Activated naive CD4-positive, alpha-beta T cell (primary cell): Measurements from ENCODE around the gene MLXIP.
"Not testable (repeated sequence)": the region's sequence is repeated elsewhere in the genome, so short reads cannot be mapped to it uniquely, and the experiment has no call there.

Experiments used
- DNase-seq, 4 experiments: peaks; one replicate each; lab custom pipeline; 2025; lab: John Stamatoyannopoulos, UW

MLXIP gene

DNA sequence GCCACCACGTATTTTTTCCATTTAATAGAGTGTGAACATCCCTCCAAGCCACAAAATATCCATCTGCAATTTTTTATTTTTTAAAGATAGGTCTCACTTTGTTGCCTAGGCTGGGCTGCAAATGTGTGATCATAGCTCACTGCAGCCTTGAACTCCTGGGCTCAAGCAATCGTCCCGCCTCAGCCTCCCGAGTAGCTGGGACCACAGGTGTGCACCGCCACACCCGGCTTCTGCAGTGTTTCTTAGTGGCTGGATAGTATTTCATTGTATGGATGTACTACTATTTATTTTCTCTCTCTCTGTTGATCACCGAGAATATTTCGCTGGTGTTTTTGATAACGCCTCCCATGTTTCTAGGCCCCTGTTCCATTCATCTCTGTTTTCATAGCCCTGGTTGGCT, 17.5 kb downstream of the MLXIP start:
- no peak for DNase-seq

DNA sequence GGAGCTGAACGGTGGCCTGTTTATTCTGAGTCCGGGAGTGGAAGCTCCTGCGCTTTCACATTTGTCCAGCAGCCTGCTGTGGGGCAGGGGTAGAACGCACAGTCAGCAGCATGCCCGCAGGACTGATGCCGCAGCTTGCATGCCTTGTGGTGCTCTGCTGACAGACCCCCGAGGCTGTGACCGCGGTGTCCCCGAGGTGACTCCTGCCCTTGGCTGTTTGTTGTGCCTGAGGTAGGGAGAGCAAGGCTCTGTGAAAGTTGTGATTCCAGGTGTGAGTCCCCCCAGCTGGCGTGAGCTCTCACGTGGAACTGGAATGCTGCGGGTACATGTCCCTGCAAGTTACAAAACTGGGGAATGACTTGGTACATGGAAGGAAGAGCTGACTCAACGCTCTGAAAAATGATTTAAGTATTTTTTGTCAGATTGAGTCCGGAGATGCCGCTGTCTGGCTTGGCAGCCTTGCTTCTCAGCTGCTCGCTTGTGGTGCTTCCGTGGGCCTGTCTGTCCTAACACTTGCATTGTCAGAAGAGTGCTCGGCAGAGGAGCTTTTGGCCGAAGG, 18.1 kb downstream of the MLXIP start:
- no peak for DNase-seq

DNA sequence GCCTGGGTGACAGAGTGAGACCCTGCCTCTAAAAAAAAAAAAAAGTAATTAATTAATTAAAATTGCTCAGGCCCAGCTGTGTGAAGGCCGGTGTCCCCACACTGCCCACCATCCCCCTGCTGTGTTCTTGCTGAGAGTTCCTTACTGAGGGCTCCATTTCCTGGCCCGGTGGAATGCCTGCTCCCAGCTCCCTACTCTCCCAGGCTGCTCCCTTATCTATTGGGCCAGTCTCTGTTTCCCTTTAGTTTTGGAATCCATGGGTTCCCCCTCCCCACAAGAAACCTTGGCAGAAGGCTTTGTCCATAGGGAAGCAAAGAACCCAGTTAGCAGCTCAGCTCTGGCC, 19.0 kb downstream of the MLXIP start:
- no peak for DNase-seq

DNA sequence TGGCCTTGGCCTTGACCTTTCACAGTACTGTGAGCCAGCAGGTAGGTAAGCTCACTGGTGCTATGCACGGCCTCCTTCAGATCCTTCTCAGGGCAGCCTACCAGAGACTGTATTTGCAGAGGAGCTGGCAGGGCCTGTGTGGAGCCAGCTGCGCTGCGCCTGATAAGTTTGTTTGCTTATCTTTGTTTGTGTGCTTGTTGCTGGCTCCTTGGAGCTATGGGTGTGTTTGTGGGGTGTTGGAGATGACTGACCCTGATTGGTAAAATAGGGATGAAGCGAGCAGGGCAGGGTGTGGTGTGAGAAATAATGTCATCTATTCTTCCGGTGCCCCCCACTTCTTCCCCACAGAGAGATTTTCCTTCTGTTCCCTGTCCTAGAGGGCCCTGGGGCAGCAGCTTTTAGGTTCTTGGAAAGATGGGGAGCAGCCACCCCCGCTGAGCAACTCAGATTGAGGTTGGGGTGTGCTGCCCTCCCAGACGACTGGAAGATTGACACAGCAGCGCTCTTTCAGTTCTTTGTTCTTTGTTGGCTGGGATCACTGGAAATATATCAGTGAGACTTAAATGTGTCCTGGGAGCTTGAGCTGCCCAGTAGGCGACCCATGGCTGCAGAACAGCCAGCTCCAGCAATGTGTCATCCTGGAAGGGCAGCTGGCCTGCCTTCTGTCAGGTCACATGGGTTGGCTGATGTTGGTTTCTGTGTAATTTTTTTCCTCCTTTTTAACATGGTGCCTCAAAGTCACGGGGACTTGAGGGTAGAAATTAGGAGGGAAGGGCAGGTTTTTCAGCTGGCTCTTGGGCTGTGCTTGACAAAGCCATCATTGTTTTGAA, 19.6 kb downstream of the MLXIP start:
- no peak for DNase-seq

GRCh38 chr12:122099280-122099749, 20.8 kb downstream of the MLXIP start:
- no peak for DNase-seq

- DNase-seq, result no peak
These were observed 21.3 kb downstream of the MLXIP start for GRCh38 chr12:122099856-122100255.

- DNase-seq, result no peak
These were observed 22.0 kb downstream of the MLXIP start for GRCh38 chr12:122100568-122100967.

DNA sequence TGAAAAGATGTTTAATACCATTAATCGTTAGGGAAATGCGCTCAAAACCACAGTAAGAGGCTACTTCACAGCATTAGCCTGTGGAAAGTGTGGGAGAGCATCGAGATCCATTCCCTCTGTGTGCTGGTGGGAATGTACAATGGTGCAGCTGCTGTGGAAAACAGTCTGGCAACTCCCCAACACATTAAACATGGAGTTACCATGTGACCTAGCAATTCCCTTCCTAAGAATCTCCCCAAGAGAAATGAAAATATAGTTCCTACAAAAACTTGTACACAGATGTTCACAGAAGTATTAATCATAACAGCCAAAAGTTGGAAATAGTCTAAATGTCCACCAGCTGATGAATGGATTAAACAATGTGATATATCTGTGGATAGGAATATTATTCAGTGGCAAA, 23.8 kb downstream of the MLXIP start:
- DNase-seq, result no peak

DNA sequence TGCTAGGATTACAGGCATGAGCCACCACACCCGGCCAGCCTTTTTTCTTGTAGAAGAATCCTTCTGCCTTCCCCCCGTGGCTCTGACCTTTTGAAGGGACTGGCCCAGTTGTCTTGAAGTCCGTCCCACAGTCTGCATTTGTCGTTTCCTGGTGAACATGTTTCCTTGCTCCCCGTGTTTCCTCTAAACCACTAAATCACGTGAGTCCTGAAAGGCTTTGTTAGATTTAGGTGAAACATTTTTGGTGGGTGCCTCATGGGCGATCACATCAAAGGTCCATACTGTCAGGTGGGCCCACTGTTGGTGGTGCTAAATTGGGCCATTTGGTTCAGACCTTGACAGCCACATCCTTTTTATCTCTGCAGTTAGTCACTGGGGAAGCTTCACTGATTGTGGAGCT, 26.3 kb downstream of the MLXIP start:
- DNase-seq, result no peak

DNA sequence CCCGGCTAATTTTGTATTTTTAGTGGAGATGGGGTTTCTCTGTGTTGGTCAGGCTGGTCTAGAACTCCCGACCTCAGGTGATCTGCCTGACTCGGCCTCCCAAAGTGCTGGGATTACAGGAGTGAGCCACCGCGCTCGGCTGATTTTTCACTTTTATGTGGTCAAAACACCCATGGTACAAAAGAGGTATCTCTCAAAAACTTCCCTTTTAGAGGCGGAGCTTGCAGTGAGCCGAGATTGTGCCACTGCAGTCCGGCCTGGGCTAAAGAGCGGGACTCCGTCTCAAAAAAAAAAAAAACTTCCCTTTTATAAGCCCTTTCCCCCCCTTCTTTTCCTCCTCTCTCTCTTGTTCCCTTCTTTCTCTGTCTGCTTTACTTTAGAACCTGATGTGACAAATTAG, 26.9 kb downstream of the MLXIP start:
- DNase-seq, result not testable (repeated sequence)

- no peak for DNase-seq
These were observed 28.3 kb downstream of the MLXIP start for GRCh38 chr12:122106843-122107242.

GRCh38 chr12:122107261-122107660, 28.7 kb downstream of the MLXIP start:
- no peak for DNase-seq

GRCh38 chr12:122111089-122111641, 32.6 kb downstream of the MLXIP start:
- DNase-seq, result no peak

- no peak for DNase-seq
These were observed 38.4 kb downstream of the MLXIP start for GRCh38 chr12:122116707-122117535.

GRCh38 chr12:122117979-122118378, 39.4 kb downstream of the MLXIP start:
- no peak for DNase-seq

GRCh38 chr12:122121341-122121740, 42.8 kb downstream of the MLXIP start:
- DNase-seq, result not testable (repeated sequence)

- no peak for DNase-seq
These were observed 43.2 kb downstream of the MLXIP start for GRCh38 chr12:122121745-122122144.

DNA sequence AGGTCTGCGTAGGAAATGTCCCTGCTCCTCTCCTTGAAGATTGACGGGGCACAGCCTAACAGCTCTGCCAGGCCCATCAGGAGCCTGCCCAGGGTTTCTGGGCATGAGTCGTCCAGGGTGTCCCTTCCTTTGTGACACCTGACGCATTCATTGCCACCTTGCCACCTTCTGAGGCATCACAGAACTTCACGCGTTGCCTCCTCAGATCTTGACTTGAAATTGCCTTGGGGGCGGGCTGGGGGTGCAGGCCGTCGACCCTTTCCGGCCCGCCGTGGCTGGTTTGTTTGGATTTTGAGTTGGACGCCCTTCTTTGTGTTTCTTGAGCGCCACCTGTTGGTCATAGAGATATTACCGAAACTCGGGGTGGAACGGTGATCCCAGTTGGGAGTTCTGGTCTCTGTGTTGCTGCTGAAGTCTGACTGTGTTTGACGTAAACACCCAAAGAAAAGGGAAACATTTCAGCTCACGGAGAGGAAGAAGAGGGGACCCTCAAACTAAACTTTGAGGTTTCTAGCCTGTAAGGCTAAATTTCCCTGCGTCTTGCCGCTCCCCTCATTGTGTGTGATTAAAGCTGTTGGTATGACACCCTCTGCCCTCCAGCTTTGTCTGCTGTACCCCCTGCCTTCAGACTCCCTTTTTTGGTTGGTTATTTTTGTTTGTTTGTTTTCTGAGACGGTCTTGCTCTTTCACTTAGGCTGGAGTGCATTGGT, 44.6 kb downstream of the MLXIP start:
- DNase-seq, result peak; percentile 22 to 60 (median 46)

DNA sequence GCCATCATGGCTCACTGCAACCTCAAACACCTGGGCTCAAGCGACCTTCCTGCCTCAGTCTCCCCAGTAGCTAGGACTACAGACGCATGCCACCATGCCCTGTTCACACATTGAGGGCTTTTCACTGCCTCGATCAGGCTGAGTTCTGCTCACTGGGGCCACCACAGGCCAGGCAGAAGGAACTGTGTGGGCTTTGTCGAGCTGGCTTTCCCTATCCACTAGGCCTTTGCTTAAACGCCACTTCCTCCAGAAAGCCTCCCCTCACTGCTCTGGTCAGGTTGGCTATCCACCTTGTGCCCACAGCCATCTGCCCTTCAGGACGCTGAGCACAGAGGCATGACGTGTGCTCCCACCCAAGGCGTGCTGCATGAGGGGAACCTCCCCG, 45.2 kb downstream of the MLXIP start:
- no peak for DNase-seq

DNA sequence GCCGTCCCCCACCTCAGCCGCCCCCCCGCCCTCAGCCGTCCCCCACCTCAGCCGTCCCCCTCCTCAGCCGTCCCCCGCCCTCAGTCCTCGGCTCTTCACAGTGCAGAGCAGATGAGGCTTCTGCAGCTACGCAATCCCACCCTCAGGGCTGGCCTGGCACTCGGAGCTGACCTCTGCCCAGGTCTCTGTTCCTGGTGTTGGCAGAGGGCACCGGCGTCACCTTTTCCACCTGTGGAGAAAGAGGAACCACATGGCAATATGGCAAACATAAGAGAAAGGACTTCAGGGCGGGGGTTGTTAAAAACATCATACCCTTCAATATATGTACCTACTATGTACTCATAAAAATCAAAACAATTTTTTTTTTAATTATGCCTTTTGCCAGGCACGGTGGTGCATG, 45.8 kb downstream of the MLXIP start:
- DNase-seq, result no peak

DNA sequence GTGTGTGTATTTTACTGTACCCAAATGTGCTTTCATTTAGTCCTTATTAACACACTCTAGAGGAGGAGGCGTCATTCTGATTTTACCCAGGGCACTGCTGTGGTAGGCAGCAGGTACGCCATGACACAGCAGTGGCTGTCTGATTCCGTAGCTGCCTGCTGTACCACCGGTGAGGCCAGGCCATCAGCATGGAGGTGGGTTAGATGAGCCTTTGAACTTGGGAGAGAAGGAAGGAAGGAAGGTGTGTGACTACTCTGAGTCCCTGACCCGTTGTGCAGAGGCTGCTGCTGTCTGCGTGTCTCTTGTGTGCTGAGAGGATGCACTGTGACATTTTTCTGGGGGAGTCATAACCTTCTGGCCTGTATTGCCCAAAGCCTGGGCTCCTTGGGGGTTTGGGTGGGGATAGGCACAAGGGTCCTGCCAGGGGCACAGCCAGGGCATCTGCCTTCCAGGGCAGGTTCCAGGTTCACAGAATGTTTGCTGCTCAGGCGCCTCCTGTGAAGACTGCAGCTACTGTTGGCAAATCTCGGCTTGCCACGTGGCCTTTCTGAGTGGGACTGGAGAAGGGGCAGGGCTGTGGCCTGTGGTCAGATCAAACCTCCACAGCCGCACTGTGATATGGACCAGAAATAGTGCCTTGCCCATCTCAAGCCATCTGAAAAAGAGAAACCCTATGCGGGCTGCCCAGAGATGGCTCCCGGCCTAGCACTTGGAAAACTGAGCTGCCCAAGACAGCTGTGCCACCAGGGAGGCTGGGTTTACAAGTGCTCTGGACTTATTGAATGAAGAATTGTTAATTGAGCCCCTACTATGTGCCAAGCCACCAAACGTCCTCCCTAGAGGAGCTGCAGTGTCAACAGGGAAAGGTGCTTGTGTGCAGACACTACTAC, 47.1 kb downstream of the MLXIP start:
- DNase-seq, result no peak
